Breast epithelium (tissue), 4 donors: ENCODE measurements around the gene PAXX. TPM values are rescaled to one million over a fixed set of nuclear protein-coding genes. Genes with fewer than 3 reads are reported as not detected.
"Not testable (repeated sequence)": the region's sequence is repeated elsewhere in the genome, so short reads cannot be mapped to it uniquely, and the experiment has no call there.

ENCODE experiments used
- DNase-seq, 2 donors: peaks; one replicate each; pipeline ENCODE4 v3.0.0-alpha.2; 2019; ENCODE audit warnings: low spot score in 2 of 2
- H3K27ac ChIP-seq, 2 donors: fragments of 200-600 bp; sonication (generic) in 1 of 2; one replicate each; pipeline ENCODE4 v1.5.1; 2016 to 2019; ENCODE audit warnings: mild to moderate bottlenecking in 1 of 2
- H3K27me3 ChIP-seq, 2 donors: fragments of 200-600 bp; sonication (generic) in 1 of 2; one replicate each; pipeline versions ENCODE4 v1.5.1 to v1.6.0; 2017 to 2019; ENCODE audit warnings: control low read depth in 1 of 2, mild to moderate bottlenecking in 1 of 2
- H3K36me3 ChIP-seq: fragments of 200-600 bp; one replicate; pipeline ENCODE4 v1.5.1; 2019
- H3K4me1 ChIP-seq, 2 donors: fragments of 200-600 bp; sonication (generic); one replicate each; pipeline ENCODE4 v1.5.1; 2016 to 2019; ENCODE audit warnings: control low read depth in 1 of 2
- H3K4me3 ChIP-seq, 3 donors: fragments of 200-600 bp; sonication (generic); 1 replicate in 2 of 3; 2 replicates in 1 of 3; pipeline ENCODE4 v1.5.1; 2016 to 2019; ENCODE audit warnings: mild to moderate bottlenecking in 3 of 3, moderate library complexity in 2 of 3
- H3K9me3 ChIP-seq, 2 donors: fragments of 200-600 bp; sonication (generic) in 1 of 2; one replicate each; pipeline ENCODE4 v1.5.1; 2016 to 2019; ENCODE audit warnings: control low read depth in 1 of 2
- CTCF ChIP-seq, 3 donors: fragments of 450-650 bp; IDR thresholded peaks; one replicate each; pipeline ENCODE4 v1.5.1; 2016 to 2017; ENCODE audit warnings: antibody characterized with exemption in 3 of 3, mild to moderate bottlenecking in 3 of 3, moderate library complexity in 3 of 3
- POLR2A ChIP-seq: fragments of 450-650 bp; IDR thresholded peaks from one replicate; pipeline ENCODE4 v1.6.1; 2016; ENCODE audit warnings: antibody characterized with exemption, mild to moderate bottlenecking, moderate library complexity
- POLR2AphosphoS5 ChIP-seq, 3 donors: sonication (generic); formaldehyde crosslinking; IDR thresholded peaks; one replicate each; pipeline ENCODE4 v1.6.1; 2017; ENCODE audit warnings: antibody characterized with exemption in 3 of 3
- intact Hi-C: fragments of 100-400 bp; cut with DNase I; formaldehyde crosslinking; loops from one replicate; pipeline ENCODE4 v1.15.1; 2023; ENCODE audit warnings: low total_unique reads
- total RNA-seq, 3 donors: library from RNA; depleted of rRNA; stranded (reverse); fragments of >200 nt; gene quantifications; one replicate each; pipeline ENCODE4 v1.1.0, GENCODE V29; 2016

Gene PAXX
- total RNA-seq, 3 donors from 2014 or later = 24.6 to 66.2 (median 49.2) TPM

GRCh38 chr9:137000177-137000930, 8.1 kb downstream of the PAXX start:
- no peak for DNase-seq
- Histone ChIP-seq H3K4me1 (peaks cover 3 to 15% of the 10 kb centered on the region in 2 donors), H3K4me3 (no peak overlapping the region), H3K9me3 (peaks cover 0 to 6% of the 10 kb centered on the region in 2 donors), H3K27me3 (no peaks in the 10 kb centered on the region), H3K27ac (peak overlapping the region; percentile 17 to 25), H3K36me3 (no peaks in the 10 kb centered on the region)
- TF ChIP-seq POLR2A (no peak), POLR2AphosphoS5 (IDR thresholded peaks at IDR 0.05) (no peak), CTCF (IDR thresholded peaks at IDR 0.05) (no peak)
- intact Hi-C loops = no loop called here

GRCh38 chr9:137001857-137002645, 9.8 kb downstream of the PAXX start:
- TF ChIP-seq CTCF (IDR thresholded peaks at IDR 0.05) = no peak
- TF ChIP-seq POLR2A = no peak
- TF ChIP-seq POLR2AphosphoS5 (IDR thresholded peaks at IDR 0.05) = no peak
- no peak overlapping the region for H3K4me3 ChIP-seq
- H3K27me3 ChIP-seq = no peaks in the 10 kb centered on the region
- peaks cover 0 to 6% of the 10 kb centered on the region in 2 donors for H3K9me3 ChIP-seq
- intact Hi-C loops = no loop called here
- no peaks in the 10 kb centered on the region for H3K36me3 ChIP-seq
- no peak for DNase-seq
- H3K4me1 ChIP-seq = no peaks in the 10 kb centered on the region
- H3K27ac ChIP-seq = no peak overlapping the region

GRCh38 chr9:137002646-137003041, 10.4 kb downstream of the PAXX start:
- H3K4me3 ChIP-seq = no peak overlapping the region
- no peak for DNase-seq
- H3K9me3 ChIP-seq = peaks cover 0 to 6% of the 10 kb centered on the region in 2 donors
- no peaks in the 10 kb centered on the region for H3K4me1 ChIP-seq
- TF ChIP-seq POLR2AphosphoS5 (IDR thresholded peaks at IDR 0.05) (no peak), CTCF (IDR thresholded peaks at IDR 0.05) (no peak), POLR2A (no peak)
- H3K27ac ChIP-seq = no peak overlapping the region
- no peaks in the 10 kb centered on the region for H3K36me3 ChIP-seq
- intact Hi-C loops = loop anchor here (1.0 kb wide), 1 partner anchor 41 kb away; no protein-coding TSS in a partner anchor
- no peaks in the 10 kb centered on the region for H3K27me3 ChIP-seq

- DNase-seq, H3K36me3 ChIP-seq, H3K4me1 ChIP-seq, H3K27me3 ChIP-seq, H3K27ac ChIP-seq, intact Hi-C loops, H3K4me3 ChIP-seq, H3K9me3 ChIP-seq: not testable (repeated sequence)
- TF ChIP-seq CTCF (IDR thresholded peaks at IDR 0.05) = peak in 2 of 3 donors; percentile 15 to 31
Observed at GRCh38 chr9:137004285-137004684, 12.1 kb downstream of the PAXX start.
